GM19193 (cell line): Measurements from ENCODE around the gene TARM1.

Source experiments
- POLR2A ChIP-seq: IDR thresholded peaks from 4 replicates; pipeline ENCODE4 v1.6.1; 2011; ENCODE audit not compliant: insufficient read depth, insufficient read length; ENCODE audit errors: extremely low read depth

Gene TARM1

DNA sequence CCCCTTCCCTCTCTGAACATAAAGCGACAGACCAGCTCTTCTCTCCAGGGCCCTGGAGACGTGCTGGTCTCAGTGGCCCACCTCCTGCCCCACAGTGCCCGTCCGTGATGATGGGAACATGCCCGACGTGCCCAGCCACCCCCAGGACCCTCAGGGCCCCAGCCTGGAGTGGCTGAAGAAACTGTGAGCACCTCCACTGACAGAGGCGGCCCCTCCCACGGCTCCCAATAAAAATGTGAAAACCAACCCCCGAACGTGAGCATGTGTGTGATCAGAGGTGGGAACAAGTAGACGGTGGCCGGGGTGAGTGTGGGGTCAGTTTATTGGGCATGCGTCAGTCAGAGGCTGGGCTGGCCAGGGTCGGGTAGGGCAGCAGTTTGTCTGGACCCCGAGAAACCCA lies 25.6 kb upstream of the TARM1 start:
- TF ChIP-seq POLR2A, result no peak

DNA sequence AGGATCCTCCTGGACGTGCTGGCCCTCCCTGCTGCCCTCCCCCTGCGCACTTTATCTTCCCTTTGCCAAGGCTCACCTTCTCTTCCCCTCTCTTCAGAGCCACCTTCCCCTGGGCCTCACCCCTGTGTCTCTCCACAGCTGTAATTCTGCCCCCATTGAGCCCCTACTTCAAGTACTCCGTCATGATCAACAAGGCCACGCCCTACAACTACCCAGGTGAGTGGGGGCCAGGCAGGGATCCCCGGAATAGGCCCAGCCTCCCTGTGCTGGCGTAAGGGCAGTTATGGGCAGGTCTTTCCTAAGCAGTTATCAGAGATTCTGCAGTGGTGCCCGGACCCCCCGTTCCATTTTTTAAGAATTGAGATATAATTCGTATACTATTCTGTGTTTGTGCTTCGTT lies 24.6 kb upstream of the TARM1 start:
- TF ChIP-seq POLR2A, result no peak

- TF ChIP-seq POLR2A, result no peak
These were observed 24.0 kb upstream of the TARM1 start for GRCh38 chr19:54104998-54105715.

- peak; percentile 84 for TF ChIP-seq POLR2A
These were observed 21.4 kb upstream of the TARM1 start, which contains the start of gene NDUFA3 for GRCh38 chr19:54102421-54103169. Gene NDUFA3, plus strand, starts transcription at chr19:54102855. Its CDS starts 24 bp downstream, at chr19:54102879.

DNA sequence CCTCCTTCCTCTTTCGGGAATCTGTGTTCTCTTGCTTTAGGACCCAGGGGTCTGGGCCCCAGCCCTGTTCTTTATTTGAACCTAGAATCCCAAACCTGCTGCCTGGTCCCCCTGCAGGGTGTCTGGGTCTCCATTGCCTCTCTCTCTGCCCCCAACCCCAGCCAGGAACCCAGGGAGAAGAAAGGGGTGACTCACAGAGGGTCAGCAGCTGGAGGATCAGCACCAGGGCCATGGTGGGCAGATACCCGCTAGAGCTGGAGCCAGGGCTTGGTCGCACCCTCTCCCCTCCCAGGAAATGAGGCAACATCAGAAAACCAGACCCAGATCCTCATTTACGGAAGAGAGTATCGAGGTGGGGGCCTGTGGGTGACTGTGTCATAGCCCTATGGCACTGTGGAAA lies 19.4 kb upstream of the TARM1 start, which contains the start of gene OSCAR:
Gene OSCAR, minus strand, starts transcription at position 243 of the 400 bp plus-strand sequence. Its CDS starts 11 bp downstream, at position 232.
- no peak for TF ChIP-seq POLR2A

DNA sequence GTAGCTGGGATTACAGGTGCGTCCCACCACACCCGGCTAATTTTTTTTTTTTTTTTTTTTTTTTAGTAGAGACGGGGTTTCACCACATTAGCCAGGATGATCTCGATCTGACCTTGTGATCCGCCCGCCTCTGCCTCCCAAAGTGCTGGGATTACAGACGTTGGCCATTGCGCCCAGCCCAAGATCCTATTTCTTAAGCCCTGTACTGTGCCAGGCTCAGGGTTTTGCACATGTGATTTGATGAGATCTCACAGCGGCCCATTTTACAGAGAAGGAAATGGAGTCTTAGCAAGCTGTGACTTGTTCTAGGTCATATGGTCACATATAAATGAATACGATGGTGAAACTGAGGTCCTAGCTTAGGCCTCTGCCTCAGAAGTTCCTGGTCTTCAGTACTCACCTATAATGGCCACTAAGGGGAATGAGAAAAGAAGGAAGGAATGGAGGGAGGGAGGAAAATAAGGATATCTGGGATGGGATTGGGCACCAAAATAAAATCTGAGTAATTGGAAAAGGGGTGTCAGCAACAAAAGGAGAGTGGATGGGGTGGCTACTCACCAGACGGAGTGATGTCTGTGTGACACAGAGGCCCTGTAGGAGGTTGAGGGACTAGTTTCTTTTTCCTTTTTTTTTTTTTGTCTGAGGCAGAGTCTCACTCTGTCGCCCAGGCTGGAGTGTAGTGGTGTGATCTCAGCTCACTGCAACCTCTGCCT lies 18.2 kb upstream of the TARM1 start:
- TF ChIP-seq POLR2A, result no peak

DNA sequence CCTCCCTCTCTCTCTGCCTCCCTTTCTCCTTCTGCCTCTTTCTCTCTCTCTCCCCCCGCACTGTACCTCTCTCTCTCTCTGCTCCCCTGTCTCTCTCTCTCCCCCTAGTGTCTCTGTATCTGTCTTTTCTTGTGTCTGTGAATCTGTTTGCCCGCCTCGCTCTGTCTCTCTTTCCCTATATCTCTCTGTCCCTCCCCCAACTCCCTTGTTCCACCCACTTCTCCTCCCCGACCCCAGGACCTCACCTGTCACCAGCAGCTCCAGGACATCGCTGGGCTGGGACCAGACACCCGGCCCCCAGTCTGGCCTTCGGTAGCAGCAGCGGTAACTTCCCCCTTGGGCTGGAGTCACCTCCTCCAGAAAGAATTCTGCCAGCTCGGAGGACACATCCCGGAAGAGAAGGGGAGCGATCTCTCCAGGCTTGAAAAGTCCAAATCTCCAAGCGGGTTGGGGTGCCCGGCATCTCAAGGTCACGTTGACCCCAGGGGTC lies 15.5 kb upstream of the TARM1 start:
- no peak for TF ChIP-seq POLR2A

- TF ChIP-seq POLR2A, result no peak
These were observed 14.1 kb upstream of the TARM1 start for GRCh38 chr19:54095136-54095858.

DNA sequence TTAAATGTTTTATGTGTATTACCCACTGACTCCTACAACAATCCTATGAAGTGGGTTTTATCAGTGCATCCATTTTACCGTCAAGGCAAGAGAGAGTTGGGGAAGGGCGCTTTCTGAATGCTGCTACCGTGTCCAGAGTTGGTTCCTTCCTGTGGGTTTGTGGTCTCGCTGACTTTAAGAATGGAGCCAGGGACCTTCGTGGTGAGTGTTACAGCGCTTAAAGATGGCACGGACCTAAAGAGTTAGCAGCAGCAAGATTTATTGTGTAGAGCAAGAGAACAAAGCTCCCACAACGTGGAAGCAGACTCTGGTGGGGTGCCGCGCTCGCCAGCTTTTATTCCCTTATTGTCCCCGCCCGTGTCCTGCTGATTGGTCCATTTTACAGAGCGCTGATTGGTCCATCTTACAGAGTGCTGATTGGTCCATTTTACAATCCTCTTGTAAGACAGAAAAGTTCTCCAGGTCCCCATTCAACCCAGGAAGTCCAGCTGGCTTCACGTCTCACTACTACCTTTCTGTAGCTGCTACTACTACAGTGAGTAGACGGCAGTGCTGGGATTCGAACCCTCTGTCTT lies 13.3 kb upstream of the TARM1 start:
- no peak for TF ChIP-seq POLR2A

- TF ChIP-seq POLR2A, result no peak
These were observed 3.2 kb upstream of the TARM1 start for GRCh38 chr19:54084410-54084809.

- TF ChIP-seq POLR2A, result no peak
These were observed 3.8 kb downstream of the TARM1 start for GRCh38 chr19:54077334-54077733.

GRCh38 chr19:54074851-54075250 lies 6.3 kb downstream of the TARM1 start:
- TF ChIP-seq POLR2A, result no peak

DNA sequence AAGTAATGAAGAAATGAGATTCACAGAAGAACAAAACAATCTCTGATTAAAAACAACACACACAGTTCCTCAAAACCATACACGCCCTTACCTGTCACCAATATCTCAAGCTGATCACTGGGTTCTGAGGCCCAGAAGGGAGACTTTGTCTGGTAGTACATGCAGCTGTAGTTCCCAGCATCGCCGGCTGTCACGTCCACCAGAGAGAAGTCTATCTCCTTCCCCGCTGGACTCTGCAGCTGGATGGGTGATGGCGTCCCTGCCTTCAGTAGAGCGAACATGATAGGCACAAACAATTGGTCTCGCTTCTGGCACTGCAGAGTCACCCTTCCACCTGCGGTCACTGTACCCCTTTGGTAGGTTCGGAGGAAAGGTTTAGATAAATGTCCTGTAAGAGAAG lies 7.3 kb downstream of the TARM1 start:
- no peak for TF ChIP-seq POLR2A

DNA sequence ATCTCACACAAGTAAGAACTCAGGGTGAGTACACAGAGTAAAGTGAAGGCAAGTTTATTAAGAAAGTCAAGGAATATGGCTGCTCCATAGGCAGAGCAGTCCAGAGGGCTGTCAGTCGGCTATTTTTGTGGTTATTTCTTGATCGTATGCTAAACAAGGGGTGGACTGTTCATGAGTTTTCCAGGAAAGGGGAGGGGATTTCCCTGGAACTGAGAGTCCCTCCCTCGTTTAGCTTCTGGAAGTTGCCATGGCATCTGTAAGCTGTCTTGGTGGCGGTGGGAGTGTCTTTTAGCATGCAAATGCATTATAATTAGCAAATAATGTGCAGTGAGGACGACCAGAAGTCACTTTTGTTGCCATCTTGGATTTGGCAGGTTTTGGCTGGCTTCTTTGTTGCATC lies 11.7 kb downstream of the TARM1 start:
- no peak for TF ChIP-seq POLR2A
